ENCODE measurements around the gene NEUROD1. TPM values are rescaled to one million over a fixed set of nuclear protein-coding genes. Genes with fewer than 3 reads are reported as not detected.
A peak's percentile ranks its signal among the peaks of the same experiment; 100 is the strongest.
"Not testable (repeated sequence)": the region's sequence is repeated elsewhere in the genome, so short reads cannot be mapped to it uniquely, and the experiment has no call there.

NEUROD1 gene
- total RNA-seq, 2 experiments from 2014 or later, result not detected

GRCh38 chr2:181715033-181715630 lies 34.8 kb upstream of the NEUROD1 start:
- TF ChIP-seq CTCF (IDR thresholded peaks at IDR 0.05), result peak; percentile 66
- ChIA-PET CTCF (interaction anchor here (0.6 to 4.2 kb wide), 80 partner anchors 9 to 1591 kb away, joined by 3 to 79 read pairs (median 4); partner anchors contain the start of genes CERKL and NEUROD1), POLR2A (interaction anchor here (0.5 kb wide), 1 partner anchor 18 kb away, joined by 3 read pairs; no protein-coding TSS in a partner anchor)
- no peaks in the 10 kb centered on the region for H3K9me3 Mint-ChIP-seq
- no peak overlapping the region for H3K27ac Mint-ChIP-seq
- ATAC-seq, result peak; percentile 80
- no peaks in the 10 kb centered on the region for H3K27me3 Mint-ChIP-seq
- no peaks in the 10 kb centered on the region for H3K4me1 Mint-ChIP-seq (ENCODE audit: low read depth)
- no peak overlapping the region for H3K4me3 Mint-ChIP-seq
- intact Hi-C loops (cut with micrococcal nuclease), result loop anchor here (1.0 to 10.0 kb wide), 4 partner anchors 610 to 1590 kb away; no protein-coding TSS in a partner anchor
- no peaks in the 10 kb centered on the region for H3K36me3 Mint-ChIP-seq (ENCODE audit: low read depth)
- peak; percentile 88 for DNase-seq

GRCh38 chr2:181711051-181711450 lies 30.7 kb upstream of the NEUROD1 start:
- POLR2A ChIA-PET; H3K9me3 Mint-ChIP-seq; H3K36me3 Mint-ChIP-seq (ENCODE audit: low read depth); DNase-seq; H3K27me3 Mint-ChIP-seq; ATAC-seq; H3K4me3 Mint-ChIP-seq; H3K27ac Mint-ChIP-seq; H3K4me1 Mint-ChIP-seq (ENCODE audit: low read depth): not testable (repeated sequence)
- CTCF ChIA-PET, result interaction anchor here (1.5 kb wide), 1 partner anchor 138 kb away, joined by 4 read pairs; no protein-coding TSS in a partner anchor
- intact Hi-C loops (cut with micrococcal nuclease), result loop anchor here (5.0 to 10.0 kb wide), 4 partner anchors 139 to 1586 kb away; no protein-coding TSS in a partner anchor

GRCh38 chr2:181702519-181702918 lies 22.2 kb upstream of the NEUROD1 start:
- ATAC-seq; H3K4me3 Mint-ChIP-seq; POLR2A ChIA-PET; H3K36me3 Mint-ChIP-seq (ENCODE audit: low read depth); H3K4me1 Mint-ChIP-seq (ENCODE audit: low read depth); DNase-seq; H3K27me3 Mint-ChIP-seq; intact Hi-C loops (cut with micrococcal nuclease); H3K9me3 Mint-ChIP-seq; H3K27ac Mint-ChIP-seq; CTCF ChIA-PET: not testable (repeated sequence)

GRCh38 chr2:181698223-181698622 lies 17.9 kb upstream of the NEUROD1 start:
- CTCF ChIA-PET, result interaction anchor here (1.0 kb wide), 1 partner anchor 17 kb away, joined by 3 read pairs; no protein-coding TSS in a partner anchor
- TF ChIP-seq CTCF (IDR thresholded peaks at IDR 0.05), result no peak
- POLR2A ChIA-PET, result no interaction called here
- Mint-ChIP-seq H3K4me3 (no peak overlapping the region), H3K36me3 (ENCODE audit: low read depth) (peaks cover 3% of the 10 kb centered on the region), H3K9me3 (peaks cover 5% of the 10 kb centered on the region), H3K27me3 (peaks cover 18% of the 10 kb centered on the region), H3K27ac (no peak overlapping the region), H3K4me1 (ENCODE audit: low read depth) (no peaks in the 10 kb centered on the region)
- ATAC-seq, result no peak
- DNase-seq, result no peak
- intact Hi-C loops (cut with micrococcal nuclease), result no loop called here

- TF ChIP-seq CTCF (IDR thresholded peaks at IDR 0.05), result no peak
- H3K36me3 Mint-ChIP-seq (ENCODE audit: low read depth), result no peaks in the 10 kb centered on the region
Measured at GRCh38 chr2:181697571-181697970, 17.3 kb upstream of the NEUROD1 start.

GRCh38 chr2:181697126-181697525 lies 16.8 kb upstream of the NEUROD1 start:
- H3K9me3 Mint-ChIP-seq, result no peaks in the 10 kb centered on the region
- no peak for ATAC-seq
- H3K4me1 Mint-ChIP-seq (ENCODE audit: low read depth), result no peaks in the 10 kb centered on the region
- H3K27ac Mint-ChIP-seq, result no peak overlapping the region
- peaks cover 18% of the 10 kb centered on the region for H3K27me3 Mint-ChIP-seq
- H3K36me3 Mint-ChIP-seq (ENCODE audit: low read depth), result no peaks in the 10 kb centered on the region
- no peak for TF ChIP-seq CTCF (IDR thresholded peaks at IDR 0.05)
- POLR2A ChIA-PET, result no interaction called here
- DNase-seq, result no peak
- CTCF ChIA-PET, result interaction anchor here (1.4 kb wide), 1 partner anchor 18 kb away, joined by 7 read pairs; no protein-coding TSS in a partner anchor
- H3K4me3 Mint-ChIP-seq, result no peak overlapping the region
- intact Hi-C loops (cut with micrococcal nuclease), result no loop called here

More at GRCh38 chr2:181697571-181697970, 17.3 kb upstream of the NEUROD1 start:
- ChIA-PET POLR2A (no interaction called here), CTCF (interaction anchor here (1.4 kb wide), 1 partner anchor 18 kb away, joined by 7 read pairs; no protein-coding TSS in a partner anchor)
- no peak overlapping the region for H3K4me3 Mint-ChIP-seq
- H3K27ac Mint-ChIP-seq, result no peak overlapping the region
- intact Hi-C loops (cut with micrococcal nuclease), result no loop called here
- ATAC-seq (no peak), DNase-seq (no peak)
- no peaks in the 10 kb centered on the region for H3K4me1 Mint-ChIP-seq (ENCODE audit: low read depth)
- peaks cover 18% of the 10 kb centered on the region for H3K27me3 Mint-ChIP-seq
- peaks cover 3% of the 10 kb centered on the region for H3K9me3 Mint-ChIP-seq
